Embryonic facial prominence (tissue), 1 donor: ENCODE results near the gene GNAQ.

Experiments
- DNase-seq: peaks from one replicate; pipeline ENCODE4 v3.0.0-alpha.2; 2016; ENCODE audit errors: extremely low spot score

GNAQ gene

DNA sequence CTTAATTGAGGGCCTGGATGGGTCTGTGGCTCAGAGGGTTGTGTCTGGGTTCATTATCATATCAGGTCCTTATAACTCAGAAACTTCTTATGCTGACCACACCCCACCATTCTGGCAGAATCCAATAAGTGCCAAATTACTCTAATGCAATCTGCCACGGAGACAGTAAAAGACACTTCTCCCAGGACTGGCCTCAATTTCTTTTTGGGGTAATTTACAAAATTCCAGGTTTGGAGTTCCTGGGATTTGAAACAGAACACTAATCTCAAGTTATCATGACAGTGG, 187.8 kb downstream of the GNAQ start:
- DNase-seq = no peak

DNA sequence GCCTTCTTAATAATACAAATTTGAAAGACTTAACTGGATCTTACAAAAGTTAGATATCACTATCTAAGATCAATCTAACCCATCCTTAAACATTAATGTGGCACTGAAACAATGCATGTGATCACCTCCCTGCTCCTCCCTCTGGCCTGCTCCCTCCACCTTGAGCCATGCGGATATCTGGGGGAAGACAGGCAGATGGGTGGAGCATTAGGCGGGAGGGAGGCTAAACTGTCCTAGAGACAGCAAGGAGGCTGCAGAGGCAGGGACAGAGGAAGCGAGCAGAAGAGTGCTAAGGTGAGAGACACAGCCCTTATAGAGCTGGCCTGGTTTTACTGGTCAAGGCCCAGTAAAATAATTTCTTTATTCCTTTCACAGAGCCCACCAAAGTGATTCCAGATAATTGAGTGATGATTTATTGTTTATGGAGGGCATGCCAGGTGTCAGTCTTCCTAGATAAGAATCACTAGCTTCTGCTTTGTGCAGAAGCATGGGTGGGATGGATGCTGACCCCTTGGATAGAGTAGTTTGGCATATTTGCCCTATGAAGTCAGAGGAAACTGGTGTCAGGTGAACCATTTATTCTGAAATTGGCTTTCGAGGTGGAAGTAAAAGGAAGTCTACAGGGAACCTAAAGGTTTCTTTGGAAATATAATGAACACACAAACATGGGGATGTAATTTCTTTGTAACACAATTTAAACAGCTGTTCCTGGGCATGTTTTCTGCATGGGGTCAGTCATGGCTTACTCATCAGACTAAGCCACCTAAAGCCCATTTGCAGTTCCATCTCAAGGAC, 188.3 kb downstream of the GNAQ start:
- no peak for DNase-seq

GRCh38 chr9:77841739-77842386, 189.7 kb downstream of the GNAQ start:
- no peak for DNase-seq

DNA sequence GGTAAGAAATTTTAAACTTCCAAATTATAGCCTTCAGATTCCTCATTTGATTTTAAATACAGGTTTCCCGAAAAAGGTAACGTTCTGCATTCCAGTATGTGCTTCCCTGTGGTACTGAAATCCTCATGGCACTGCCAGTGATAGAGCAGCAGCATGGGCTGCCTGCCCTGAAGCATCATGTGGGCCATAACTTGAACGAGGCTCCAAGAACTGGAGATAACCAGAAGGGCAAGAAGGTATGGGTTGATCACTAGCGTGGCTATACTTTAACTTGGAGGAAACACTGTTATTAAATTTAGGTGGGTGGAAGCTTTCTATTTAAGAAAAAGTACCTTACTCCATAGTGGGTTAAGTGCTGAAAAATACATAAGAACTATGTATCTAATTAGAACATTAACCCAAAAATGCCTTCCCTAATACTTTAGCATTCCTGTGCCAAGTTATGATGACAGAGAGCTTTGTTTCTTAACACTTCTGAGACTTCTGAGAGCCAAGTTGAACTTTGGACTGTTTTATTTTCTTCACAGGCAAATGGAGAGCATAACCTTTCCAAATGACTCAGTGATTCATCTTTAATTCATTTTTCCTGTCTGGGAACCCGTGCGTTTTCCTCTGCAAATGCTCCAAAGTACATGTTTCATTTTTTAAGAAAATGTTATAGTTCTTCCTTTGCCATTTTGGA, 192.0 kb downstream of the GNAQ start:
- DNase-seq = no peak

DNA sequence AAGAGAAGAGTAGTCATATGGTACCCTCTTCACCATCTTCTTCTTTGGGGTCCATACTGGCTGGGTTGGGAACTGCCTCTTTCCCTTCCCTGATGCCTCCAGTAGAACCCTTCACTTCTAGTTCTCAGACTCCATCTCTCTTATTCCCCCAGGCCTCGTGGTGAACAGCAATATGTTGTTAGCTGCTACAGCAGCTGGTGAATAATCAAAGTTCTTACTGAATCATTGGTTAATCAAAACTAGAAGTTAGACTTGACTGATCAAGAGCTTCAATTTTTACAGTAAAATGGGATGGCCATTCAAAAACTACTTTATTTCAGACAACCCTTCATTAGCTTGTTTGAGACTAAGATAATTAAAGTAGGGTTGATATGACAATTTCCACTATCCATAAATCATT, 192.6 kb downstream of the GNAQ start:
- no peak for DNase-seq

DNA sequence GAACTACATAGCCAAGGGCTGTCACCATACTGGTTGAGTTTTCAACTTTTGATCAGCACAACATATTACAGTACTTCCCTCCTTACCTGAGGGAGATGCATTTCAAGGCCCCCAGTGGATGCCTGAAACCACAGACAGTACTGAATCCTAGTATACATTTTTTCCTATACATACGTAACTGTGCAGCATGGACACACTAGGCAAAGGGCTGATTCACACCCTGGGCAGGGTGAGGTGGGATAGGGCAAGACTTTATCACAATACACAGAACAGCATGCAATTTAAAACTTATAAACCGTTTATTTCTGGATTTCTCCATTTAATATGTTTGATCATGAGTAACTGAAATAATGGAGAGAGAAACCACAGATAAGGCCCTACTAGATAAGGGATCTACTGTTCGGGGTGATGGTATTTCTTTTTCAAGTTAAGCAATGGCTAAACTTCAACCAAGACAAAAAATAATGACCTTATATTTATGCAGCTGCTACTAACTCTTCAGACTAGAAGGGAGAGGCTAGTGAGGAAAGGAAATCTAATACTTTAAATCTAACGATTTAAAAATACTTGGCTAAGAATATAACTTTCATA, 196.6 kb downstream of the GNAQ start:
- no peak for DNase-seq

- DNase-seq = no peak
Observed at GRCh38 chr9:77833561-77834429, 197.8 kb downstream of the GNAQ start.

DNA sequence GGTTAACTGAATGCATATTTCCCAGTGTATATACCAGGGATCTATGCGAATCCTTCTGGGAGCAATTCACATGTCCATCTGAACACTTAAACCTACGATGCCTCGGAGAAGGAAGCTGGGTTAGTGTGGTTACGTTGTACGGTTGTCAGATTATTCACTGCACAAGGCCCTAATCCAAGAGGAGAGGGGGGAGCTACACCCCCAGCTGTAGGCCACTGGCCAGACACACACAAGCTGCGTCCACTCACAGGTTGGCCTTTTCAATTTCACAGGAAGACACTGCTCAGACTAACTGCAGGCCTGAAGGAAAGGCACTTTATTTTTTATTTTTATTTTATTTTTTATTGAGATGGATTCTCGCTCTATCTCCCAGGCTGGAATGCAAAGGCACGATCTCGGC, 199.0 kb downstream of the GNAQ start:
- no peak for DNase-seq

DNA sequence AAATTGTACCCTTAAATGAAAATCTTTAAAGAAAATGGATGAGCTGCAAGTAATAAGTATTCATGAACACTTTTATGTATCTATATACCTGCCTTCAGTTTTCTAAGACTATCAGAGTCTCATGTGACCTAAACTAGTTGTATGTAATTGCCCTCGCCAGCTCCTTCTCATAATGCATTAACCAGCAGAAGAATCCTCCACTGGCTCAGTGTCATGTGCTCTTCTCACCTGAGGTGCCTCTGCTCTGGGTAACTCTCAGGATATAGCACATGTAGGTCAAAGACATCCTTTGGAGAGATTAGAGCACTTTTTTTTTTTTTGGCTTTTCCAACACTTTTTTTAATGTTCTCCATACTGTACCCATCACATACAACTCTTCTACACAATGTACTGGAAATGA, 199.8 kb downstream of the GNAQ start:
- DNase-seq = no peak

DNA sequence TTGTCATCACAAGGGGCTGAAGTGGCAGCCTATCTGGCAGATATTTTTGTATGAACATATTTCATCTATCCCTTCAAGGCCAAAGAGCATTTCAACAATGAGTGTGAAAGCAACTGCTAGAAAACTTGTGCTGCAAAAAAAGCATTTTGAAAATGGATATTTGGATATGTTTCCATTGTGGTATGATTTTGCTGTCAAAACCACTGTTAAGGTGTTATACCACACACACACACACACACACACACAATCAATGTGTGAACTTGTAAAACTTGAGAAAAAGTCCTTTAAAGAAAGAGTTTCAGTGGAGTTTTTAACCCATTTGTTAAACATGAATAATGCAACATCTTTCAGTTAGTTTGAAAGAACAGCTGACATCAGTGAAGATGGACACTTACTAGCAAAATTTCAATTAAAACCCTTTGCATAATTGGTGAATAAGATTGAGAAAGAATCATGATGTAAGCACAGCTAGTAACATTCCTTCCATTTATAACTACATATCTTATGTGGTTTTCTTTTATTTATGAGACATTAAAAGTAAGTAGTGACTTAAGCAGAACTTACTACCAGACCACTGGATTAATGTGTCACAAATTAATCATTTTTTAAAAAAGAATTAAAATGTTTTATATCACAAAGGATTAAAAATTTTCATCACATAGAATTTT, 200.9 kb downstream of the GNAQ start:
- no peak for DNase-seq

DNA sequence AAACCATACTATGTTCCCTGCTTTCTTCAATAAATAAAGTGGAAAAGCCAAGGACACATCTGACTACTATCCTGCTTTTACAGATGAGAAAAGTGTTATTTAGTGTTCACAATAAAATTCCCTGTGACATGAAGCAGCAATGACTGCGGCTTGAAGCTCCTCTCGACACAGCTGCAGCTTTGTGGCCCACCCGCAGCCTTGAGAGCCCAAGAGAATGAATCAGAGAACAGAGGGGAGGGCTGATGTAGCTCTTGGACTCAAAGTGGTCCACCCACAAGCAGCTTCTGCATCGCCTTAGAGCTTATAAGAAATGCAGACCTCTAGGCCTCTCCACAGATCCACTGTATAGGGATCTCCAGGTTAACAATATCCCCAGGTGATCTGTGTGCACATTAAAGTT, 202.2 kb downstream of the GNAQ start:
- no peak for DNase-seq

GRCh38 chr9:77827104-77827784, 204.4 kb downstream of the GNAQ start:
- DNase-seq = no peak

DNA sequence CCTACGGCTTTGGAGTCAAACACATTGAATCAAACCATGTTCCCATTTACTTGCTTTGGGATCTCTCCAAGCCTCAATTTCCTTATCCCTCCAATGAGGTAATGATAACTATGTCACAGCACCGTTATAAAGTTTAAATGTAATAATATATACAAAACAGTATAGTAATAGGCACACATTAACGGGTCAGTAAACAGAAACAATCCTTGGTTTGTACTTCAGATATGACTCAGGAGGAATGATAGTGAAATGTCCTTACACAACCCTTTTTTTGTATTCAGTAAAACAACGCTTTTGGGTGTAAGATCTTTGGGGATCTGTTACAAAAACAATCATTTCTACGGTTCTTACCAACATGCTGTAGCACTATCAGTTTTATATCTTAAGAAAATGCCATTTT, 205.0 kb downstream of the GNAQ start:
- no peak for DNase-seq

DNA sequence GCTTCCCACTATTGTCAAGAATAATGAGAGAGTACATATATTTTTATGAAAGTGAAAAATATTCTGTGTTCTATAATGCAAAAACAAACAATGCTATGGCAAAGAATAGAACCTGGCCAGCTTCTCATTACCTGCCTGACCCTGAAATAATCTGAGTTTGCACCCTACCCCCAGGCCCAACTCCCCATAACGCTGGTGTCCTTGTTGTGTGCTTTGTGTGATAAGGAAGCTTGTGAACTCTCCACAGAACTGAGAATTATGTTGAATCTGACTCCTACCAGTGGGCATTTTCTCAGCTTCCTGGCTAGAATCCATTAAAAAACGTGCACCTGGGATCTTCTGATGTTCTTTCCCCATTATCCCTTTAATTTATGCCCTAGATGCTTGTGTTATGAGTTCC, 205.5 kb downstream of the GNAQ start:
- no peak for DNase-seq

DNA sequence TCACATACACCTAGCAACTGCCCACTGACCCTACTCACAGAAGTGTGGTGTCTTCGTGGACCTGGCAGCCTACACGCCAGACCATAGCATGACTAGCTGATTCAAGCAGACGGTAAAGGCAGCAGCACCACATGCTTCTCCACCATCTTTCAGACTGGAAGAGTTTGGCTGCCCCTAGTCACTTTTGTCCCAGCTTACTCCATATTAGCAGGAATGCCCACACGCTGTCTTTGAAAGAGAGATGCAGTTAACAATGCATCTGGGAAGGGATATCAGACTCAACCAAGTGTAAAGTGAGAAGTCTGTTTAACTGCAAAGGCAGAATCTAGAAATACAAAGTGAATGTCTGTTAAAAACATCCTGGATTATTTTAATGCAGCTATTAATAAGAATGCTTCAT, 206.2 kb downstream of the GNAQ start:
- DNase-seq = no peak

DNA sequence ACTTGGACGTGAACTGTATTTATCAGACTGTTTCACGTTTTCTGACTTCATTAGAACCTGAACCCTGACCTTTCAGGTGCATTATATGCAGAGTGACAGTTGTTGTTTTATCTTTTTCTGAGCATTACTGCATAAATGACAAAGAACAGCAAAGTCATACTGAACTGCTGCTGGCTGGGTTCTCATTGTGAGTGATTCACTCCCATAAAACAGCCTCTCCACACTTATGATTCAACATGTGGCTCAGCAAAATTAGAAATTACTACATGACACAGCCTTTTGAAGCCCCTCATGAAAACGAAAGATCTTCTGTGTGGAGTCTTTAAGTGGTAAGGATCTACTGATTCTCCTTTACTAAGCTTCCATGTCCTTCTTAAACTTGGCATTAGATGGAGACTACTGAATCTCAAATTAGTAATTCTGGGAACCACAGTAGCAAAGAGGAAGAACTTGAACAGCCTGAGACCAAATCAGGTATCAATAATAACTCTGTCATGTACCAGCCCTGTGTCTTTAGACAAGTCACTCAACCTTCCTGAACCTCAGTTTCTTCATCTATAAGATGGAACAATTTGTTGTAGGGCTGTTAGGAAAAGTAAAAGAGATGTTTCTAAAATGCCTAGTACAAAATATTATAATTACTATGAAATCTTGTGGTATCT, 211.2 kb downstream of the GNAQ start:
- no peak for DNase-seq

DNA sequence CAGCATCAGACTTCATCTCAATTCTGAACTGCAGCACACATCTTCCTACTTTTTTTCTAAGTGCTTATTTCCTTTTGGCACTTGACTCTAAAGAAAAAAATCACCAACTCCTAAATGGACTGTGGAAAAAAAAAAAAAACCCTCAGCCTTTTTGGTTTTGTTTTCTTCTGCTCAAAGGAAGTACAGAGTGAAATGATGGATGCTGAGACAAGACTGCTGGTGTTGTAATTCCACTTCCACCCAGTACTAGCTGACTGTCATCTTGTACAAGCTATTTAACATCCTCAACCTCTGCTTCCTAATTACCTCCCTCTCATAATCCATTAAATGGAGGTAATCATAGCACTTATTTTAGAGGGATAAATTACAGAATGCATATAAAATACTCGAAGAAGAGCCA, 212.0 kb downstream of the GNAQ start:
- DNase-seq = no peak

DNA sequence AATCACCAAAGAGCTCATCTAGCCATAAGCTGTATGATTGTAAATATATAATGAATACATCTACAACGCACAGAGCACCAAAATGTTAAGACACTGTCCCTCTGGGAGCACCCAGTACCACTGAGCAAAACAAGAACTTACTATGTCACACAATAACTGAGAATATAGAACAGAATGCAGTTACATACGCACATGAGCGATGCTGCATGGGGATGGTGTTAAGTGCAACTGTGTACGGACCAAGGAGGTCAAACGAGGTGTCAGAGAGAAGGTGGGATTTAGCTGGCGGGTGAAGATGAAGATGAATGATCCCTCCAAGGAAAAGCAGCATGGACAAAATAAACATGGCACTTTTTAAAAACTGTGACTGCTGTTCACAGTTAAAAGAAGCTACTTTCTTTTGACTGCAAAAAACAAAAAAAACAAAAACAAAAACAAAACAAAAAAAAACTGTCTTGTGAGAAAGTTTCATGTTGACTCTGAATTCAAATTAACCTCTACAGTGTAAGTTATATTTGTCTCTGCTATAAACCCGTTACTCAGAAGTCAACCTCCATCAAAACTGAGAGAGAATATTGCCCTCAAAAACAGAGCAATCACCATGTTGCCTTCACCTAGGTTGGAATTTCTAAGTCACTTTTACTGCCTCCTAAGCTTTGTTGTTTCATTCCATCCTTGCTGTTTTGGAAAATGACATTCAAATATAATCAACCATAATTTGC, 213.9 kb downstream of the GNAQ start:
- DNase-seq = no peak

DNA sequence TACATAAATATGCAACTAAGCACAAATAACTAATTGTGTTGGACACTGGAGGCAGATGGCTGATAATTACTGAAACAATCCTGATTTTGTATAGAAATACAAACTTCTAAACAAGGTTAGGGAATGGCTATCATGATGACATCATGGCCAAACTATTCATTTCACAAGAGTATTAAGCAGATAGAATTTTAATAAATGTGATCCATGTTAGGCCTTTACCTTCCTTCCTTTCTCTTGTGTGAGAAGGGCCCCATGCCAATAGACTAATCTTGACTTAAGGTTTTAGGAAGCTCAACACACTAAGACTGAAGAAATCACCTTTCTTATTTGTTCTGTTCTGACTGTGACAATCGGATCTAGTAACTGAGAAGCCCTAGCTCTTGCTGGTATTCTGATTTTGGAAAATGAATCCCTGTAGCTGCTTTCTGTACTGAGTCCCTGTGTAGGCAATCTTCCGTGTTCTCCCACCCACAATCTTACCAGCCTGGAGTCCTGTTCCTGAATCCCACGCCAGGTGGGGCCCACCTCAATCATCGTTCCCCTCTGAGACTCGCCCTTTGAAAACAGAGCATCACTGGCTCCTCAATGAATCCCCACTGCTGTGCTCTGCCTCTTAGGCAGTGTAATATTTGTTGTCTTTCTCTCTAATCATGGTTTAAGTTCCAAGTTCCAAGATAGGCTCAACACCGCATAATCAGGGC, 214.8 kb downstream of the GNAQ start:
- DNase-seq = no peak
